NT2/D1 (cell line): ENCODE measurements around the gene GLDN.

Experiments used
- SUZ12 ChIP-seq: IDR thresholded peaks from 2 replicates; pipeline ENCODE4 v1.6.1; 2011; ENCODE audit not compliant: insufficient read length, insufficient read depth; ENCODE audit errors: extremely low read depth
- YY1 ChIP-seq: IDR thresholded peaks from 2 replicates; pipeline ENCODE4 v1.6.1; 2011; ENCODE audit not compliant: insufficient read length, insufficient read depth
- ZNF274 ChIP-seq: IDR thresholded peaks from 2 replicates; pipeline ENCODE4 v1.6.1; 2011; ENCODE audit warnings: mild to moderate bottlenecking, low read depth, low read length

DNA sequence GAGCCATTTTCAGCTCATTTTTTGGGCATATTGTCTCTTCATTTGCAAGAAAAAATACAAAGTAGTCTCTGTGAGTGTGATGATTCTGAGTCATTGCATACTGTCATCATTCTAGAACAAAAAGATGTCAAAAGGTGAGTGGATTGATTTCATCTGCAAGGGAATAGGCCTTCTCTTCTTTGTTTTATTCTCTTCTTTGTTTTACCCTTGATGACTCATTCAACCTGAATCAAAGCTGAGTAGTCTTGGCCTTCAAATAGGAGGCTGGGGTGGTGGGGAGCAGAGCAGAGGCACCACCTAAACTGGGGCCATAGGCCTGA is 28.4 kb upstream of the GLDN start:
- TF ChIP-seq YY1 (no peak), SUZ12 (no peak), ZNF274 (no peak)
